GM21381 (cell line): ENCODE measurements around the gene RPL18A.

ENCODE experiments used
- ATAC-seq: cut with Tn5 transposase; IDR thresholded peaks from one replicate; pipeline ENCODE4 v1.9.1; 2021; ENCODE audit warnings: mild to moderate bottlenecking, moderate library complexity; ENCODE audit not compliant: unreplicated experiment

Gene RPL18A

GRCh38 chr19:17841810-17842662 is 17.7 kb upstream of the RPL18A start:
- ATAC-seq, result no peak

- ATAC-seq, result no peak
Measured at GRCh38 chr19:17842663-17843291, 16.9 kb upstream of the RPL18A start.

- ATAC-seq, result no peak
Measured at GRCh38 chr19:17843292-17843827, 16.4 kb upstream of the RPL18A start.

GRCh38 chr19:17843908-17844490 is 15.7 kb upstream of the RPL18A start:
- no peak for ATAC-seq

- ATAC-seq, result no peak
Measured at GRCh38 chr19:17846146-17846545, 13.6 kb upstream of the RPL18A start.

GRCh38 chr19:17847538-17848366 is 12.0 kb upstream of the RPL18A start, which contains the start of gene JAK3:
TSS of gene JAK3 (minus strand) at chr19:17847982. CDS start at chr19:17844417, 3,565 bp downstream.
- ATAC-seq, result peak; percentile 59

GRCh38 chr19:17848595-17849292 is 11.0 kb upstream of the RPL18A start:
- ATAC-seq, result no peak

GRCh38 chr19:17854061-17854460 is 5.6 kb upstream of the RPL18A start:
- no peak for ATAC-seq

GRCh38 chr19:17855280-17856152 is 4.2 kb upstream of the RPL18A start:
- no peak for ATAC-seq

- no peak for ATAC-seq
Measured at GRCh38 chr19:17860331-17860992, 752 bp downstream of the RPL18A start.

GRCh38 chr19:17860993-17861360 is 1.3 kb downstream of the RPL18A start:
- ATAC-seq, result no peak

- no peak for ATAC-seq
Measured at GRCh38 chr19:17861542-17862402, 2.1 kb downstream of the RPL18A start.

GRCh38 chr19:17862711-17863519 is 3.2 kb downstream of the RPL18A start:
- no peak for ATAC-seq

GRCh38 chr19:17863520-17864182 is 3.9 kb downstream of the RPL18A start:
- ATAC-seq, result no peak

- ATAC-seq, result no peak
Measured at GRCh38 chr19:17865364-17866311, 5.9 kb downstream of the RPL18A start.
